Suprapubic skin (tissue), 4 donors: ENCODE data around the gene RUFY3. TPM values are rescaled to one million over a fixed set of nuclear protein-coding genes. Genes with fewer than 3 reads are reported as not detected.

Experiments used
- DNase-seq, 2 donors: peaks; one replicate each; pipeline ENCODE4 v3.0.0-alpha.2; 2019; ENCODE audit warnings: low spot score in 2 of 2
- H3K27ac ChIP-seq: fragments of 200-600 bp; sonication (generic); one replicate; pipeline ENCODE4 v1.5.1; 2019
- H3K27me3 ChIP-seq: fragments of 200-600 bp; sonication (generic); one replicate; pipeline ENCODE4 v1.5.1; 2019
- H3K36me3 ChIP-seq: fragments of 200-600 bp; sonication (generic); one replicate; pipeline ENCODE4 v1.5.1; 2019
- H3K4me1 ChIP-seq: fragments of 200-600 bp; sonication (generic); one replicate; pipeline ENCODE4 v1.5.1; 2019
- H3K4me3 ChIP-seq: fragments of 200-600 bp; sonication (generic); one replicate; pipeline ENCODE4 v1.5.1; 2019; ENCODE audit warnings: mild to moderate bottlenecking
- H3K9me3 ChIP-seq: fragments of 200-600 bp; sonication (generic); one replicate; pipeline ENCODE4 v1.5.1; 2019
- CTCF ChIP-seq, 2 donors: fragments of 200-600 bp in 1 of 2; fragments of 450-650 bp in 1 of 2; sonication (generic) in 1 of 2; IDR thresholded peaks; one replicate each; pipeline ENCODE4 v1.5.1; 2016 to 2019; ENCODE audit warnings: antibody characterized with exemption in 2 of 2, mild to moderate bottlenecking in 1 of 2, moderate library complexity in 1 of 2
- EP300 ChIP-seq: sonication (generic); formaldehyde crosslinking; IDR thresholded peaks from one replicate; pipeline ENCODE4 v1.6.1; 2017; ENCODE audit warnings: antibody characterized with exemption
- POLR2A ChIP-seq, 2 donors: fragments of 450-650 bp; IDR thresholded peaks; one replicate each; pipeline ENCODE4 v1.6.1; 2017; ENCODE audit warnings: antibody characterized with exemption in 2 of 2, mild to moderate bottlenecking in 2 of 2, moderate library complexity in 2 of 2
- POLR2AphosphoS5 ChIP-seq, 3 donors: sonication (generic); formaldehyde crosslinking; IDR thresholded peaks; one replicate each; pipeline ENCODE4 v1.6.1; 2017; ENCODE audit warnings: antibody characterized with exemption in 3 of 3
- WGBS: methylation state at CpG from one replicate; pipeline ENCODE4 v1.1.5; 2018; 5-methylcytosine and 5-hydroxymethylcytosine counted together
- total RNA-seq, 4 donors: library from RNA; depleted of rRNA; stranded (reverse); fragments of >200 nt; gene quantifications; one replicate each; pipeline ENCODE4 v1.1.0, GENCODE V29; 2016

RUFY3 gene
- total RNA-seq, 4 donors from 2014 or later, result 53.2 to 155 (median 68.1) TPM

DNA sequence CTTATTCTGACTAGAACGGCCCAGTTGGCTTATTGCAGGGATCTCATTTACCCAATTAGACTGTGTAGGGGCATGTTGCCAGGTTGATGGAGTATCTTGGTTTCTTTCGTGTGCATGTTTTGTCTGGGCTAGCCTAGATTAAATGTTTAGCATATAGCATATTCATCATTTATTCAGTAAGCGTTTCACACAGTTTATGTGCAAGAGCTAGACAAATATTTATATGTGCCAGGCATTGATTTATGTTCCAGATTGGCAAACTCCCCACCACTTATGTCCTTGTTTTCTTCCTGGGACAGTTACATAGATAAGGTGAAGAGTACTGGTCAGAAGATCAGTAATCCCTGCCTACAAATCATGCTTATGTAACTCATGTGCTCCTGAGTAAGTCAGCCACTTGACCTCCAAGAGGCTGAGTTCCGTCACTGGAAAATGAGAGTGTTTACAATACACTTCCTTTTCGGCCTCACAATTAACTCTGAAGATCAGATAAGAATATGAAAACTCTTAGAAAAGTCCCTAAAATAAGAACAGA, 57.2 kb downstream of the RUFY3 start:
- H3K4me1 ChIP-seq, result no peaks in the 10 kb centered on the region
- peaks cover 68% of the 10 kb centered on the region for H3K36me3 ChIP-seq
- WGBS, result 55% methylated on average over 5 of the region's 5 CpGs

GRCh38 chr4:70783096-70783495, 61.3 kb downstream of the RUFY3 start:
- no peak for DNase-seq
- no peak overlapping the region for H3K27ac ChIP-seq
- peaks cover 88% of the 10 kb centered on the region for H3K36me3 ChIP-seq
- H3K4me1 ChIP-seq, result no peaks in the 10 kb centered on the region
- TF ChIP-seq CTCF (IDR thresholded peaks at IDR 0.05) (no peak), EP300 (no peak), POLR2A (IDR thresholded peaks at IDR 0.05) (no peak), POLR2AphosphoS5 (IDR thresholded peaks at IDR 0.05) (no peak)
- H3K27me3 ChIP-seq, result no peaks in the 10 kb centered on the region
- WGBS, result 94% methylated on average over 4 of the region's 4 CpGs
- no peak overlapping the region for H3K4me3 ChIP-seq
- no peaks in the 10 kb centered on the region for H3K9me3 ChIP-seq

More for the DNA sequence above, 57.2 kb downstream of the RUFY3 start:
- no peak for DNase-seq
- no peaks in the 10 kb centered on the region for H3K27me3 ChIP-seq
- no peak overlapping the region for H3K27ac ChIP-seq
- H3K9me3 ChIP-seq, result no peaks in the 10 kb centered on the region
- no peak overlapping the region for H3K4me3 ChIP-seq
- TF ChIP-seq EP300, result no peak
- no peak for TF ChIP-seq POLR2A (IDR thresholded peaks at IDR 0.05)
- TF ChIP-seq POLR2AphosphoS5 (IDR thresholded peaks at IDR 0.05), result no peak
- TF ChIP-seq CTCF (IDR thresholded peaks at IDR 0.05), result no peak

- no peaks in the 10 kb centered on the region for H3K9me3 ChIP-seq
- H3K27ac ChIP-seq, result no peak overlapping the region
- H3K4me3 ChIP-seq, result no peak overlapping the region
- H3K36me3 ChIP-seq, result peaks cover 88% of the 10 kb centered on the region
- WGBS, result 91% methylated on average over 5 of the region's 5 CpGs
- no peak for DNase-seq
- no peaks in the 10 kb centered on the region for H3K27me3 ChIP-seq
- TF ChIP-seq EP300, result no peak
- no peak for TF ChIP-seq CTCF (IDR thresholded peaks at IDR 0.05)
- TF ChIP-seq POLR2AphosphoS5 (IDR thresholded peaks at IDR 0.05), result no peak
- no peak for TF ChIP-seq POLR2A (IDR thresholded peaks at IDR 0.05)
- no peaks in the 10 kb centered on the region for H3K4me1 ChIP-seq
These were observed 65.7 kb downstream of the RUFY3 start for GRCh38 chr4:70787496-70787895.

GRCh38 chr4:70788733-70789132, 67.0 kb downstream of the RUFY3 start:
- WGBS, result 65% methylated on average over 1 of the region's 1 CpG
- Histone ChIP-seq H3K27me3 (no peaks in the 10 kb centered on the region), H3K27ac (no peak overlapping the region), H3K9me3 (no peaks in the 10 kb centered on the region), H3K4me3 (no peak overlapping the region), H3K36me3 (peaks cover 85% of the 10 kb centered on the region), H3K4me1 (no peaks in the 10 kb centered on the region)
- no peak for DNase-seq
- no peak for TF ChIP-seq POLR2A (IDR thresholded peaks at IDR 0.05)
- no peak for TF ChIP-seq EP300
- no peak for TF ChIP-seq CTCF (IDR thresholded peaks at IDR 0.05)
- TF ChIP-seq POLR2AphosphoS5 (IDR thresholded peaks at IDR 0.05), result no peak

GRCh38 chr4:70793626-70794025, 71.9 kb downstream of the RUFY3 start:
- Histone ChIP-seq H3K36me3 (peaks cover 84% of the 10 kb centered on the region), H3K4me1 (no peaks in the 10 kb centered on the region), H3K27me3 (no peaks in the 10 kb centered on the region), H3K27ac (no peak overlapping the region), H3K4me3 (no peak overlapping the region), H3K9me3 (no peaks in the 10 kb centered on the region)
- DNase-seq, result no peak
- WGBS, result 97% methylated on average over 6 of the region's 6 CpGs
- TF ChIP-seq CTCF (IDR thresholded peaks at IDR 0.05) (no peak), EP300 (no peak), POLR2AphosphoS5 (IDR thresholded peaks at IDR 0.05) (no peak), POLR2A (IDR thresholded peaks at IDR 0.05) (no peak)
